Regular cardiac myocyte (primary cell): ENCODE data around the gene FBXL17. TPM values are rescaled to one million over a fixed set of nuclear protein-coding genes. Genes with fewer than 3 reads are reported as not detected.

Experiments
- total RNA-seq: library from RNA; depleted of rRNA; stranded (reverse); fragments of >200 nt; gene quantifications from 2 replicates; pipeline ENCODE4 v1.2.3, GENCODE V29; 2014

Gene FBXL17
- 5.2 and 12.1 TPM in 2 replicates for total RNA-seq

DNA sequence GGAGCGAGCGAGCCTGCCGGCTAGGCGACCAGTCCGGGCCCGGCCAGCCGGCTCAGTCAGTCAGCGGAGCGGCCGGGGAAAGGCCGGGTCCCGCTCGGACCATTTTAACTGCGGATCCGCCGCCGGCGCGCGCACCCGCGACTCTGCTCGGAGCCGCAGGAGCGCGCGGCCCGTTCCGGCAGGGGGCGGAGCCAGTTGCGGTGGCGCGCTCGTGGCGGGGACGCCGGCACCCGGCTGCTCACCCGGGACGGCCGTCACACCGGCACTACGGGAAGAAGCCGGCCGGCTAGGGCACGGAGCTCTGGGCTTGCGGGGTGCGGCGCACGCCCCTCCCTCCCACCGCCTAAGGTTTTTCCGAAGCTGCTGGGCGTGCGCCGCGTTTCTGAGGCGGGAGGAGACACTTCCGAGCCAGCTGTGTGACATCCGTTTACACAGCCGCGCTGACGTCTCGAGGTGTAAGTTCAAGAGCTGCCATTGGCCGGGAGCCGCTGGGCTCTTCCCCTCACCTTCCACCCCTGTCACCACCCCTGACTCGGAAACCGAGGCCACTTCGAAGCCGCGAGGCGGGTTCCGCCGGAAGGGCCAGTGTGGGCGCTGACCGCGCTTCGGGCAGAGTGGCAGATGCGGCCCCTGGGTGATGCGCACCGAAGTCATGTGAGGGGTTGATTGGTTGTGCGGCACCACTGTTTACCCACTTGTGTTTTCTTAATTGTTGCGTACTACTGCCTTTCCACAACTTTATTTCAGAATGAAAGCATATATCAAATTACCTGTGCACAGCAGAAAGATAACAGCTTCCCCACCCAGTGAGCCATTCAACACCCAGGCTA, at the start of gene FBXL17:
Gene FBXL17, minus strand, starts transcription at position 145 of the 830 bp plus-strand sequence.

